GM20431 (cell line): ENCODE measurements around the gene TRRAP.
"Not testable (repeated sequence)": the region's sequence is repeated elsewhere in the genome, so short reads cannot be mapped to it uniquely, and the experiment has no call there.

ENCODE experiments used
- in situ Hi-C: fragments of 300-500 bp; cut with MseI, MboI; formaldehyde crosslinking; loops from one replicate; pipeline ENCODE4 v1.15.0; 2020; ENCODE audit warnings: low sequenced_read_pairs; ENCODE audit not compliant: unreplicated experiment

The TRRAP gene

GRCh38 chr7:98864731-98865453 is 13.4 kb upstream of the TRRAP start:
- in situ Hi-C loops = no loop called here

DNA sequence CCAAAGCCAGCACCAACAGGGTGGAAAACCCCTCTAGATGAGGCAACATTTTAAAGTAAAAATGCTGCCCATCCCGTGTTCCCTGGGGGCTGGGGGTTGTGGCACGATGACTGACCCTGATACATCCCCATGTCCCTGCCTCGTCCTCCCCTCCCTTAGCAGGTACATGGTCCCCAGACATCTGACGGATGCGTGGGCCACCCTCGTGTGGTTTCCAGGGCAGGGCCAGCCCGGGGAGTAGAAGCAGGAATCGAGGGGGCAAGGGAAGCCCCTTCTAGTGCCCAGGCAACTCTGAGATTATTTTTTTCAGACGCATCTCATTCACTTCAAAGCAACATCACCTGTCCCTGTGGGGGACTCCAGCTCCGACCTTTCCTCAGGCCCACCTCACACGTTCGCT is 12.0 kb upstream of the TRRAP start:
- in situ Hi-C loops = no loop called here

GRCh38 chr7:98866765-98867164 is 11.6 kb upstream of the TRRAP start:
- in situ Hi-C loops = no loop called here

DNA sequence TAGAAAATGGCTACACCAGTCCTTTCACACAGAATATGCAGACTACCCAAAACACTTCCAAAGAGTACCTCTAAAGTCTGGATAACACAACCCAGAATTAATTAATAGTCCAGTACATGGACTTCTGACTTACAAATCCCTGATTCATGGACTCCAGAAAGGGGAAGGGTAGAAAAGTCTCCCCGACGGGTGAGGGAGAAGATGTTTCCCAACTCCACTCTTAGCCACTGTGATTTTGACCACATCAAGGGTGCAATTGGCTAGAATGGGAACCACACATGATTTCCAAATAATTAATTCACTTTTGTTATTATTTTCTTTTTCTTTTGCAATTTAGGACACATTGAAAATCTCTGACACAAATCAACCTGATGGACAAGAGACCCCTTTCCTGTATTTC is 9.9 kb upstream of the TRRAP start:
- in situ Hi-C loops = no loop called here

GRCh38 chr7:98869027-98869596 is 9.2 kb upstream of the TRRAP start:
- in situ Hi-C loops = no loop called here

DNA sequence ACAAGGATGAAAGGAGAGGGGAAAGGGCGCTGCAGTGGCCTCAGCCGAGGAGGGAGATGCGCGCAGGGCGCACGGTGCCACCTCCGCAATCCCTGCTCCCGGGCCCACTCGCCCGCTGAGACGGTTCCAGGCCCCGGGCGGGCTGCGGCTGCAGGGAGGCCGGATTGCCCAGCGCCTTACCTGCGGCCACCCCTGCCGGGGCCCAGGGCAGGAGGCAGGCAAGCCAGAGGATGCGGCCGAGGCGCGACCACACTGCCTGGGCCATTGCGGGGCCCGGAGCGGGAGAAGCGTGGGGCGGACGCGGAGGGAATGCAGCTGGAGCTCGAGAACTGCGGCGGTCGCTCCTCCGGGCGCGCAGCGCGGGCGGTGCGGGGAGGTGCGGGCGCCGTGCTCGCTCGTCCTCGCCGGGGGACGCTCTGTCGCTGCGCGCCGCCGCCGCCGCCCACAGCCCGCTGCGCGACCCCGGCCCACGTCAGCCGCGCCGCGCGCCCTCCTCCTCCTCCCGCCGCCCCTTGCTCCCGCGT is 8.7 kb upstream of the TRRAP start, which contains the start of gene TMEM130:
TMEM130 (minus strand) TSS at position 418 of the 524 bp plus-strand sequence; CDS start at position 265, 153 bp downstream.
- in situ Hi-C loops = no loop called here

- in situ Hi-C loops = no loop called here
These were observed 8.1 kb upstream of the TRRAP start for GRCh38 chr7:98870121-98870651.

DNA sequence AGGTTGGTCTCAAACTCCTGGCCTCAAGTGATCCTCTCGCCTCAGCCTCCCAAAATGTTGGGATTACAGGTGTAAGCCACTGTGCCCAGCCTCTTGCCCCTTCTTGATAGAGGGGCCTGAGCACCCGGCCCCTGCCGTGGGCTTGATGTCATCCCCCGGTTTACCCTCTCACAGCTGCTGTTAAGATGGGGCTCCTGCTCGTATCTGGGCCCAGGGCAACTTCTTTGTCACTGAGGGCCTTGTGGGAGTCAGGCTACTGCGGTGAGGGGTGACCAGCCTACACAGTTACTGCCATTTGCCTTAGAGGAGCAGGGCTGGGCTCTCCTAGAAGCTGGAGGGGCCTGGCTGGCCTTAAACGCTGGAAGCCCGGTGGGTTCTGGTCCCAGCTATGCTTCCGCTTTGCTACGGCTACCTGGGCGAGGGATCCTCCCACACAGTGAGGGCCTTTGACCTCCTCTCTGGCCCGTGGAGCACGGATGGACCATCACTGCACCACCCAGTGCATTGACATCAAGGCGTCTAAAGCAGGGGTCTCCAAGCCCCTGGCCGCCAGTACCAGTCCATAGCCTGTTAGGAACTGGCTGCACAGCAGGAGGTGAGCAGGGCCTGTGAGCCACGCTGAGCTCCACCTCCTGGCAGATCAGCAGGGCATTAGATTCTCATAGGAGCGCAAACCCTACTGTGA is 7.4 kb upstream of the TRRAP start:
- in situ Hi-C loops = no loop called here

DNA sequence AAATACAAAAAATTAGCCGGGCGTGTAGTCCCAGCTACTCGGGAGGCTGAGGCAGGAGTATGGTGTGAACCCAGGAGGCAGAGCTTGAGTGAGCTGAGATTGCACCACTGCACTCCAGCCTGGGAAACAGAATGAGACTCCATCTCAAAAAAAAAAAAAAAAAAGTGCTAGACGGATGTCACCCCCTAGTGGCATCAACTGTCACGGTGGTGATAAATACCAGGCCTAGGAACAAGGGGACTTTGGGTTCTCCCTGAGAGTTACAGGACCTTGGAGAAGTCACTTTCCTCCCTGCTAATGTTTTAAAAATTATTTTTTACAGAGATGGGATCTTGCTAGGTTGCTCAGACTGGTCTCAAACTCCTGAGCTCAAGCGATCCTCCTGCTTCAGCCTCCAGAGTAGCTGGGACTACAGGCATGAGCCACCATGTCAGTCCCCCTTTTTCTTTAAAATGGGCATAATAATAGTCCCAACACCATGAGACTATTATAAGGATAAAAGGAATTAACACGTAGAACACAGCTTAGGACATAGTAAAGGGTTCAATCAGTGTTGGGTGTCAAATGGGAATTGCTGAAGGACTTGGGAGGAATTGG is 5.9 kb upstream of the TRRAP start:
- in situ Hi-C loops = no loop called here

GRCh38 chr7:98873610-98874009 is 4.7 kb upstream of the TRRAP start:
- in situ Hi-C loops = not testable (repeated sequence)

DNA sequence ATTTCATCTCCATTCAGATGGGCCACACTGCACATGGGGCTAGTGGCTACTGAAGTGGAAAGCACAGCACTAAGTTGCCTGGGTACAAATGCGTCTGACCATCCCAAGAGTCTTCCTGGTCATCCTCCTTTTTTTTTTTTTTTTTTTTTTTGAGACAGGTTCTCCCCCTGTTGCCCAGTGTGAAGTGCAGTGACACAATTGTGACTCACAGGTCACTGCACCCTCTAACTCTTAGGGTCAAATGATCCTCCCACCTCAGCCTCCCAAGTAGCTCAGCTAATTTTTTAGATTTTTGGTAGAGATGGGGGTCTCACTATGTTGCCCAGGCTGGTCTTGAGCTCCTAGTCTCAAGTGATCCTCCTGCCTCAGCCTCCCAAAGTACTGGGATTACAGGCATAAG is 3.4 kb upstream of the TRRAP start:
- in situ Hi-C loops = no loop called here

DNA sequence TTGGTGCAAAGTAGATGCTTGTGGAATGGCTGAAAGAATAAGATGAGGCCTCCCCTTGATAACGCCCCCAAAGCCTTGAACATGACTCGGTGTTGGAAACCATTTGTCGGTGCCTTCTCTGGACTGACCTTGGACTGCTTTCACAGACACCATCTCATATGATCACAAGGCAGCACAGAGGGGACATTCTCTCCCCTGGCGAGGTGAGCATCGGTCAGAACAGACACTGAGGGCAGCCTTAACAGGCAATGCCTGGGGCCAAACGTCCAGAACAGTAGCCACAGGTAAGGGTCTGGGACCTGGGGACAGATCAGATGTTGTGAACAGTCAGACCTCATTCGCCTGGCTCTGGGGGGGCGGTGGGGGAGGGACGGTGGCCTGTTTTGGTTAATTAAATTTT is 2.8 kb upstream of the TRRAP start:
- in situ Hi-C loops = no loop called here

GRCh38 chr7:98877146-98877545 is 1.2 kb upstream of the TRRAP start:
- in situ Hi-C loops = no loop called here

DNA sequence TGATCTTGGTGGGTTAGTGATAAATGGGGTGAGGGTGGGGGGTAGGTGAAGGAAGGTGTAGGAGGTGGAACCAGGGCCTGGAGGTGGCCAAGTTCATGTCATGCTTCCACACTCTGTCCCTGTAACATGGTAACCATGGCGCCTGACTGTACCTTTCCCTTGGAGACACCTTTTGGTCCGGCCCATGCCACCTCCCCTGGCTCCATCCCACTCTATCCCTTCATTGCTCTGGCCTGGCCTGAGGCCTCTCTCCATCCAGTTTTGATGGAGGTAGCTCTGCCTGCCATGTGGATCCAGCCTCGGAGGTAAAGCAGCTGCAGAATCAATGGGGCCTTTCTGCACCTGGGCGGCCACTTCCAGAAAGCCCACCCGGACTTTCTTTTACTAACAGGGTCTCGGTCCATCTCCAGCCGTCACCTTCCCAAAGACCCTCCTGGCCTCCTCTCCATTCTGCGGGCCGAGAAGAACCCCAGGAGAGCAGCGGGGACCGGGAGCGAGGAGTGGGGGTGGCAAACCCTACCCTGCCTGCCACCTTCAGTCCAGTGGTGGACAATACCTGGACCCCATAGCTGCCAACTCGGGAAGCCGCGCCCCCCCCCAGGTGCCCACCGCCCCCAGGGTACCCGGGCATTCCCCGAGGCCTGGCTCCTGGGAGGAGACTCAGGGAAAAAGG is 504 bp upstream of the TRRAP start:
- in situ Hi-C loops = no loop called here

DNA sequence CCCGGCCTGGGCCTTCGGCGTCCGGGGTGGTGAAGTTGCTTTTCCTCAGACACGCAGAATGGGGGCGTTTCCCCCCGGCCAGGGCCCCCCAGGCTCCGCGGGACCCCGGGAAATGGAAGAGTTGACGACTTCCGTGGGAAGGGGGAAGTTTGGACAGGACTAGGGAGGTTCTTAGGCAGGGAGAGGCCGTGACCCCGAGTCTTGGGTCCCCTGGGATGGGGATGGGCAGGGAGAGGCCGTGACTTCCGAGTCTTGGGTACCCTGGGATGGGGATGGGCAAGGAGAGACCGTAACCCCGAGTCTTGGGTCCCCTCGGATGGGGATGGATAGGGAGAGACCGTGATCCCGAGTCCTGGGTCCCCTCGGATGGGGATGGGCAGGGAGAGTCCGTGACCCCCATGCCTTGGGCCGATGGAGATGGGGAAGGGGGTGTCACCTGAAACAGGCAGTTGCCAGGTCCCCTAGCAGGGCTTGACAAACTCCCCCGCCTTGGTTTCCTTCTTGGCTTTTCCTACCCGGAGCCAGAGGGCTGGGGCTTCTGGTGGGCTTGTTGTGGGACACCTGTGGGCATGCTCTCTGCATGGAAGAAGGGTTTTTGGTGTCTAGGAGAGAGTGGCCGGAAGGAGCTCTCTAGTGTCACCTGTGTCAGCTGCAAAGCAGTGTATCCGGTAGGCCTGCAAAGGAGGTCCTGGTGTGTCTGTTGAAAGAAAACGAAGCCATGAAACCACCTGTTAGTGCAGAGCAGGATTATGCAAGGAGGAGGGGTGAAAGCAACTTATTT is 1.1 kb downstream of the TRRAP start:
- in situ Hi-C loops = no loop called here

- in situ Hi-C loops = no loop called here
These were observed 1.6 kb downstream of the TRRAP start for GRCh38 chr7:98879979-98880315.

DNA sequence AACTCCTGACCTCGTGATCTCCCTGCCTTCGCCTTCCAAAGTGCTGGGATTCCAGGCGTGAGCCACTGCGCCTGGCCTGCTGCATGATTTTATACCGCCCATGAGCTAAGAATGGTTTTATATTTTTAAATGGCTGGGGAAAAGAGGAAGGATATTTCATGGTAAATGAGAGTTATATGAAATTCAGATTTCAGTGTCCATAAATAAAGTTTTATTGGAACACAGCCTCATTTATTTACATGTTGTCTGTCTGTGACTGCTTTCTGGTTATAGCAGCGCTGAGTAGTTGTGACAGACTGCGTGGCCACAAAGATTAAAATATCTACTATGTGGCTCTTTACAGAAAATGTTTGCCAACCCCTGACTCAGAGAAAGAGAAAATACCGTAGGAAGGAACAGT is 2.2 kb downstream of the TRRAP start:
- in situ Hi-C loops = no loop called here

GRCh38 chr7:98881561-98882315 is 3.4 kb downstream of the TRRAP start:
- in situ Hi-C loops = no loop called here

- in situ Hi-C loops = no loop called here
These were observed 6.1 kb downstream of the TRRAP start for GRCh38 chr7:98884416-98884815.
